ENCODE measurements around the gene ZNF107.

GRCh38 chr7:64758151-64758550 lies 92.2 kb downstream of the ZNF107 start:
- TF ChIP-seq EZH2phosphoT487 (IDR thresholded peaks at IDR 0.05; ENCODE audit: unreplicated experiment) (no peak), EZH2 (IDR thresholded peaks at IDR 0.05; ENCODE audit: low read depth, unreplicated experiment) (no peak), ZNF114 (CRISPR knock-in tag; IDR thresholded peaks at IDR 0.05) (no peak)
- TF ChIP-seq, protein P1, sequence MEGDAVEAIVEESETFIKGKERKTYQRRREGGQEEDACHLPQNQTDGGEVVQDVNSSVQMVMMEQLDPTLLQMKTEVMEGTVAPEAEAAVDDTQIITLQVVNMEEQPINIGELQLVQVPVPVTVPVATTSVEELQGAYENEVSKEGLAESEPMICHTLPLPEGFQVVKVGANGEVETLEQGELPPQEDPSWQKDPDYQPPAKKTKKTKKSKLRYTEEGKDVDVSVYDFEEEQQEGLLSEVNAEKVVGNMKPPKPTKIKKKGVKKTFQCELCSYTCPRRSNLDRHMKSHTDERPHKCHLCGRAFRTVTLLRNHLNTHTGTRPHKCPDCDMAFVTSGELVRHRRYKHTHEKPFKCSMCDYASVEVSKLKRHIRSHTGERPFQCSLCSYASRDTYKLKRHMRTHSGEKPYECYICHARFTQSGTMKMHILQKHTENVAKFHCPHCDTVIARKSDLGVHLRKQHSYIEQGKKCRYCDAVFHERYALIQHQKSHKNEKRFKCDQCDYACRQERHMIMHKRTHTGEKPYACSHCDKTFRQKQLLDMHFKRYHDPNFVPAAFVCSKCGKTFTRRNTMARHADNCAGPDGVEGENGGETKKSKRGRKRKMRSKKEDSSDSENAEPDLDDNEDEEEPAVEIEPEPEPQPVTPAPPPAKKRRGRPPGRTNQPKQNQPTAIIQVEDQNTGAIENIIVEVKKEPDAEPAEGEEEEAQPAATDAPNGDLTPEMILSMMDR (conservative IDR thresholded peaks at IDR 0.05; ENCODE audit: low read depth in 2 of 2), result no peak
- TF ChIP-seq, protein P2, sequence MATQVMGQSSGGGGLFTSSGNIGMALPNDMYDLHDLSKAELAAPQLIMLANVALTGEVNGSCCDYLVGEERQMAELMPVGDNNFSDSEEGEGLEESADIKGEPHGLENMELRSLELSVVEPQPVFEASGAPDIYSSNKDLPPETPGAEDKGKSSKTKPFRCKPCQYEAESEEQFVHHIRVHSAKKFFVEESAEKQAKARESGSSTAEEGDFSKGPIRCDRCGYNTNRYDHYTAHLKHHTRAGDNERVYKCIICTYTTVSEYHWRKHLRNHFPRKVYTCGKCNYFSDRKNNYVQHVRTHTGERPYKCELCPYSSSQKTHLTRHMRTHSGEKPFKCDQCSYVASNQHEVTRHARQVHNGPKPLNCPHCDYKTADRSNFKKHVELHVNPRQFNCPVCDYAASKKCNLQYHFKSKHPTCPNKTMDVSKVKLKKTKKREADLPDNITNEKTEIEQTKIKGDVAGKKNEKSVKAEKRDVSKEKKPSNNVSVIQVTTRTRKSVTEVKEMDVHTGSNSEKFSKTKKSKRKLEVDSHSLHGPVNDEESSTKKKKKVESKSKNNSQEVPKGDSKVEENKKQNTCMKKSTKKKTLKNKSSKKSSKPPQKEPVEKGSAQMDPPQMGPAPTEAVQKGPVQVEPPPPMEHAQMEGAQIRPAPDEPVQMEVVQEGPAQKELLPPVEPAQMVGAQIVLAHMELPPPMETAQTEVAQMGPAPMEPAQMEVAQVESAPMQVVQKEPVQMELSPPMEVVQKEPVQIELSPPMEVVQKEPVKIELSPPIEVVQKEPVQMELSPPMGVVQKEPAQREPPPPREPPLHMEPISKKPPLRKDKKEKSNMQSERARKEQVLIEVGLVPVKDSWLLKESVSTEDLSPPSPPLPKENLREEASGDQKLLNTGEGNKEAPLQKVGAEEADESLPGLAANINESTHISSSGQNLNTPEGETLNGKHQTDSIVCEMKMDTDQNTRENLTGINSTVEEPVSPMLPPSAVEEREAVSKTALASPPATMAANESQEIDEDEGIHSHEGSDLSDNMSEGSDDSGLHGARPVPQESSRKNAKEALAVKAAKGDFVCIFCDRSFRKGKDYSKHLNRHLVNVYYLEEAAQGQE (IDR thresholded peaks at IDR 0.05; ENCODE audit: unreplicated experiment), result no peak
